Choroid plexus epithelial cell (primary cell): ENCODE data around the gene NXPE1.

Experiments used
- DNase-seq: peaks from one replicate; pipeline ENCODE4 v3.0.0-alpha.2; 2010; ENCODE audit warnings: low read depth
- H3K4me3 ChIP-seq: 2 replicates; pipeline ENCODE4 v1.5.1; 2011; ENCODE audit warnings: low read depth, mild to moderate bottlenecking, control low read depth, low read length, moderate library complexity
- TF ChIP-seq, protein P1 (sequence below): conservative IDR thresholded peaks from 2 replicates; pipeline ENCODE4 v1.5.1; 2011; ENCODE audit warnings: low read depth, mild to moderate bottlenecking, control low read depth, inconsistent platforms, low read length, moderate library complexity

The NXPE1 gene

GRCh38 chr11:114479331-114479730, 80.3 kb downstream of the NXPE1 start:
- no peak overlapping the region for H3K4me3 ChIP-seq
- TF ChIP-seq, protein P1, sequence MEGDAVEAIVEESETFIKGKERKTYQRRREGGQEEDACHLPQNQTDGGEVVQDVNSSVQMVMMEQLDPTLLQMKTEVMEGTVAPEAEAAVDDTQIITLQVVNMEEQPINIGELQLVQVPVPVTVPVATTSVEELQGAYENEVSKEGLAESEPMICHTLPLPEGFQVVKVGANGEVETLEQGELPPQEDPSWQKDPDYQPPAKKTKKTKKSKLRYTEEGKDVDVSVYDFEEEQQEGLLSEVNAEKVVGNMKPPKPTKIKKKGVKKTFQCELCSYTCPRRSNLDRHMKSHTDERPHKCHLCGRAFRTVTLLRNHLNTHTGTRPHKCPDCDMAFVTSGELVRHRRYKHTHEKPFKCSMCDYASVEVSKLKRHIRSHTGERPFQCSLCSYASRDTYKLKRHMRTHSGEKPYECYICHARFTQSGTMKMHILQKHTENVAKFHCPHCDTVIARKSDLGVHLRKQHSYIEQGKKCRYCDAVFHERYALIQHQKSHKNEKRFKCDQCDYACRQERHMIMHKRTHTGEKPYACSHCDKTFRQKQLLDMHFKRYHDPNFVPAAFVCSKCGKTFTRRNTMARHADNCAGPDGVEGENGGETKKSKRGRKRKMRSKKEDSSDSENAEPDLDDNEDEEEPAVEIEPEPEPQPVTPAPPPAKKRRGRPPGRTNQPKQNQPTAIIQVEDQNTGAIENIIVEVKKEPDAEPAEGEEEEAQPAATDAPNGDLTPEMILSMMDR: no peak
- DNase-seq: no peak

DNA sequence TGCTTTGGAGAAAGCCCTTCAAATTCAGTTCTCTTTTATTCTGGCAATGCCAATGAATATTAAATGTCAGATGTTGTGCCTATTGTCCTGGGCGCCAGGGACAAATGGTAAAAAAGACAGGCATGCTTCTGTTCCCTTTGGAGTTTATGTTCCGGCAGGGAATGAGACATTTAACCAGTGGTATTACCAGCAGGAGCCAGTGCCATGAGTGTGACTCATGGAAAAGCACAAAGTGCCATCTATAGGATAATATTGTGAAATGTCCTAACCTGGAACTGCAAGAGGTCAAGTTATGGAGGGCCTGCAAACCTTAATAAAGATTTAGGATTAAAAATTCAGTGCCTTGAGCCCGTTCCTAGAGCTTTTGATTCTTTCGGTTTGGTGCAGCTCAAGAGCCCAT, 80.9 kb downstream of the NXPE1 start:
- no peak for DNase-seq
- no peak overlapping the region for H3K4me3 ChIP-seq
- TF ChIP-seq, protein P1: no peak

GRCh38 chr11:114478001-114478410, 81.7 kb downstream of the NXPE1 start:
- no peak for DNase-seq
- TF ChIP-seq, protein P1: no peak
- H3K4me3 ChIP-seq: no peak overlapping the region

- no peak for DNase-seq
- TF ChIP-seq, protein P1: no peak
- no peak overlapping the region for H3K4me3 ChIP-seq
Observed at GRCh38 chr11:114472661-114473060, 87.0 kb downstream of the NXPE1 start.
